OCI-LY7 (cell line): Measurements from ENCODE around the gene TNPO2. TPM values are rescaled to one million over a fixed set of nuclear protein-coding genes. Genes with fewer than 3 reads are reported as not detected.

Experiments used
- BruUV-seq: library from RNA; stranded (reverse); fragments of 400-500 nt; replicated peaks from 2 replicates; lab custom pipeline; 2021; lab: Mats Ljungman, UMichigan
- CTCF ChIA-PET: fragments of 300-600 bp; sonication (Branson Sonifier 250); formaldehyde crosslinking; loops from one replicate; lab custom pipeline; 2022; ENCODE audit warnings: antibody characterized with exemption; ENCODE audit not compliant: unreplicated experiment; lab: Charles Lee
- POLR2A ChIA-PET: fragments of 300-600 bp; sonication (Branson Sonifier 250); formaldehyde crosslinking; loops from one replicate; lab custom pipeline; 2022; ENCODE audit warnings: antibody characterized with exemption; lab: Charles Lee
- DNase-seq: peaks from one replicate; pipeline ENCODE4 v3.0.0-alpha.2; 2015; ENCODE audit warnings: low spot score
- H2AFZ ChIP-seq: fragments of 200-600 bp; sonication (generic), shearing (Covaris generic); 2 replicates; pipeline ENCODE4 v1.6.1; 2014; ENCODE audit warnings: mild to moderate bottlenecking, antibody characterized with exemption, low read length, moderate library complexity
- H3K27ac ChIP-seq: fragments of 200-600 bp; sonication (generic); 2 replicates; pipeline ENCODE4 v1.5.1; 2014; ENCODE audit warnings: mixed run types, low read depth, mild to moderate bottlenecking, moderate library complexity, low read length, inconsistent platforms; ENCODE audit not compliant: poor library complexity, severe bottlenecking
- H3K36me3 ChIP-seq: fragments of 200-600 bp; sonication (generic); 2 replicates; pipeline ENCODE4 v1.6.1; 2014; ENCODE audit warnings: mild to moderate bottlenecking, antibody characterized with exemption, low read length, moderate library complexity, mixed read lengths; ENCODE audit not compliant: insufficient read depth
- H3K4me1 ChIP-seq: fragments of 200-600 bp; sonication (generic); 2 replicates; pipeline ENCODE4 v1.5.1; 2014; ENCODE audit warnings: mild to moderate bottlenecking, low read length; ENCODE audit not compliant: insufficient read depth, poor library complexity, severe bottlenecking
- H3K4me2 ChIP-seq: fragments of 200-600 bp; sonication (generic); 2 replicates; pipeline ENCODE4 v1.6.1; 2014; ENCODE audit warnings: mild to moderate bottlenecking, low read length
- H3K4me3 ChIP-seq: fragments of 200-600 bp; sonication (generic); 2 replicates; pipeline ENCODE4 v1.5.1; 2014; ENCODE audit warnings: mild to moderate bottlenecking, low read depth, low read length; ENCODE audit not compliant: poor library complexity, severe bottlenecking
- H3K79me2 ChIP-seq: fragments of 200-600 bp; sonication (generic); 2 replicates; pipeline ENCODE4 v1.6.1; 2016; ENCODE audit warnings: low read depth, mild to moderate bottlenecking, low read length, moderate library complexity, mixed read lengths; ENCODE audit not compliant: insufficient read depth
- H3K9me2 ChIP-seq: fragments of 200-600 bp; sonication (generic); 2 replicates; pipeline ENCODE4 v1.6.1; 2016; ENCODE audit warnings: mild to moderate bottlenecking, low read length, mixed read lengths; ENCODE audit not compliant: insufficient read depth
- H3K9me3 ChIP-seq: fragments of 200-600 bp; sonication (generic); 2 replicates; pipeline ENCODE4 v1.6.1; 2014; ENCODE audit warnings: mild to moderate bottlenecking, mixed run types, low read length, mixed read lengths
- H4K20me1 ChIP-seq: fragments of 200-600 bp; sonication (generic); 2 replicates; pipeline ENCODE4 v1.6.1; 2014; ENCODE audit warnings: mild to moderate bottlenecking, antibody characterized with exemption, low read length, moderate library complexity, mixed read lengths; ENCODE audit not compliant: insufficient read depth
- CTCF ChIP-seq: fragments of 200-600 bp; sonication (generic); conservative IDR thresholded peaks from 2 replicates; pipeline ENCODE4 v1.5.1; 2014; ENCODE audit warnings: mild to moderate bottlenecking, antibody characterized with exemption, low read length, moderate library complexity, mixed read lengths
- EZH2phosphoT487 ChIP-seq: fragments of 200-600 bp; sonication (generic); IDR thresholded peaks from 2 replicates; pipeline ENCODE4 v1.6.1; 2018; ENCODE audit warnings: low read depth, borderline replicate concordance, mild to moderate bottlenecking, mixed run types, antibody characterized with exemption, low read length, moderate library complexity, mixed read lengths
- intact Hi-C: fragments of 100-400 bp; cut with micrococcal nuclease; formaldehyde crosslinking; loops from one replicate; pipeline ENCODE4 v1.10.0; 2022; ENCODE audit not compliant: unreplicated experiment
- total RNA-seq, 2 experiments: library from RNA; depleted of rRNA in 1 of 2; stranded (reverse); fragments of >200 nt in 1 of 2; shearing (Covaris generic) in 1 of 2; gene quantifications; 2 replicates each; pipeline ENCODE4 v1.2.3, GENCODE V29; 2014 to 2022

Gene TNPO2
- total RNA-seq, 2 experiments from 2014 or later: 47.3 to 120 TPM

DNA sequence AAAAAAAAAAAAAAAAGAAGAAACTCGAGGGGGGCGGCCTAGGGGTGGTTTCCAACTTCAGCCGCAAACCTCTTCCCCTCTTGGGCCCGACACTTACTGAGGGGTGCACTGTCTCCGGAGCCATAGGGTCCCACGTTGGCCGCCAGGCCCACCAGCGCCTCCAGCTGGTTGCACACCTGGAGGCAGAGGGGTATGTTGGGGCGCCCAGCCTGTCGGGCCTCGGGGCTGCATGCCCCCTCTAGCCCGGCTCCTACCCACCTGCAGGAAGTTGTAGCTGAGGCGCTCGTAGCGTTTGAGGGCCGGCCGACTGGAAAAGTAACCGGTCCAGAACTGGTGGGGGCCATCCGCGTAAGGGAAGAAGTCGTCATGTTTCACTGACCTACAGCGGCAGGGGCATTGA lies 65.8 kb downstream of the TNPO2 start:
- H4K20me1 ChIP-seq: no peaks in the 10 kb centered on the region
- no TSS peak for BruUV-seq
- H3K79me2 ChIP-seq: no peaks in the 10 kb centered on the region

DNA sequence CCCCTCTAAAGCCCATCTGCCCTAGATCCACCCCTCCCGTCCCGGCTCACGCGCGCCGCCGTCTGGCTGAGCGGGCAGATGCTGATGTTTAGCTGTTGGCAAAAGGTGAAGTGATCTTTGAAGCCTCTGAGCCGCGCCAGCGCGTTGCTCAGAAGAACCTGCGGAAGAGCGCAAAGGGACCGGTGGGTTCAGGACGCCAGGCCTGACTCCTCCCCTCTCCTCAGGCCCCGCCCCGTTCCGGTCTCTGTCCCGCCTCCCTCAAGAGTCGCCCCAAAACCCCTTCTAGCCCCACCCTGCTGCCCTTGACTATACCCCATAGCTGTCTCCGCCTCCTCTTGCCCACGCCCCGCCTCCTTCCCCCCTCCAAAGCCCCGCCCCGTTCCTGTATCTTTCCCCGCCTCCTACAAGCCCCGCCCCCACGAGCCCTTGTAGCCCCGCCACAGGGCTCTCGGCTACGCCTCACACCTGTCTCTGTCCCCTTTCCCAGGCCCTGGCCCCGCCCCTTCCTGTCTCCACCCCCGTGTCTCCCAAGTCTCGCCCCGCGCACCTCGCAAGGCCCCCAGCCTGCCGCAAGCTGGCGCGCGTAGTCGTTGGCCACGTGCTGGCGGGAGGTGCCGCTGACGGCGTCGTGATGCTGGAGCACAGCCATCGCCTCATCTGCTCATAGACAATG lies 66.7 kb downstream of the TNPO2 start:
- H3K4me2 ChIP-seq: no peak overlapping the region
- ChIA-PET POLR2A (interaction anchor here (0.6 kb wide), 1 partner anchor 175 kb away, joined by 5 read pairs; no protein-coding TSS in a partner anchor), CTCF (no interaction called here)
- no peaks in the 10 kb centered on the region for H3K4me1 ChIP-seq
- no peak overlapping the region for H3K4me3 ChIP-seq
- no peaks in the 10 kb centered on the region for H3K9me2 ChIP-seq
- no peaks in the 10 kb centered on the region for H4K20me1 ChIP-seq
- no peaks in the 10 kb centered on the region for H3K79me2 ChIP-seq
- no TSS peak for BruUV-seq
- no peak for TF ChIP-seq CTCF
- no peak for TF ChIP-seq EZH2phosphoT487
- H3K27ac ChIP-seq: no peak overlapping the region
- peaks cover 59% of the 10 kb centered on the region for H3K36me3 ChIP-seq
- peak; percentile 36 for DNase-seq
- no peaks in the 10 kb centered on the region for H3K9me3 ChIP-seq
- intact Hi-C loops: no loop called here
- no peak overlapping the region for H2AFZ ChIP-seq

More for the DNA sequence above, 65.8 kb downstream of the TNPO2 start:
- 0 out of 2 replicates have a peak, but pooled peaks have one; percentile 25 for TF ChIP-seq CTCF
- no peak for TF ChIP-seq EZH2phosphoT487
- no peak for DNase-seq
- Histone ChIP-seq H3K27ac (no peak overlapping the region), H3K4me2 (no peak overlapping the region), H3K4me3 (no peak overlapping the region), H2AFZ (no peak overlapping the region), H3K36me3 (peaks cover 63% of the 10 kb centered on the region), H3K9me2 (no peaks in the 10 kb centered on the region), H3K9me3 (no peaks in the 10 kb centered on the region), H3K4me1 (no peaks in the 10 kb centered on the region)
- intact Hi-C loops: no loop called here
- ChIA-PET POLR2A (interaction anchor here (0.6 kb wide), 1 partner anchor 176 kb away, joined by 5 read pairs; no protein-coding TSS in a partner anchor), CTCF (no interaction called here)

- Histone ChIP-seq H3K36me3 (peaks cover 58% of the 10 kb centered on the region), H3K4me1 (no peaks in the 10 kb centered on the region), H3K27ac (no peak overlapping the region), H3K4me3 (no peak overlapping the region), H3K79me2 (no peaks in the 10 kb centered on the region), H4K20me1 (no peaks in the 10 kb centered on the region), H3K4me2 (no peak overlapping the region), H3K9me3 (no peaks in the 10 kb centered on the region), H3K9me2 (no peaks in the 10 kb centered on the region), H2AFZ (no peak overlapping the region)
- CTCF ChIA-PET: no interaction called here
- no TSS peak for BruUV-seq
- intact Hi-C loops: no loop called here
- TF ChIP-seq CTCF (no peak), EZH2phosphoT487 (no peak)
- POLR2A ChIA-PET: interaction anchor here (0.7 kb wide), 1 partner anchor 799 kb away, joined by 3 read pairs; no protein-coding TSS in a partner anchor
- no peak for DNase-seq
These were observed 68.2 kb downstream of the TNPO2 start for GRCh38 chr19:12655546-12655945.
